HFFc6 (cell line): ENCODE measurements around the gene NPAS3. TPM values are rescaled to one million over a fixed set of nuclear protein-coding genes. Genes with fewer than 3 reads are reported as not detected.

ENCODE experiments used
- DNase-seq: peaks from one replicate; pipeline ENCODE4 v3.0.0-alpha.2; 2018
- H3K27ac Mint-ChIP-seq: 2 replicates; pipeline ENCODE4 v1.8.0; 2020; ENCODE audit warnings: mild to moderate bottlenecking, mixed read lengths
- H3K27me3 Mint-ChIP-seq: 2 replicates; pipeline ENCODE4 v1.8.0; 2021; ENCODE audit warnings: mild to moderate bottlenecking, moderate library complexity, mixed read lengths; ENCODE audit not compliant: insufficient read depth
- H3K36me3 Mint-ChIP-seq: 2 replicates; pipeline ENCODE4 v1.8.0; 2021; ENCODE audit warnings: low read depth, mixed read lengths
- H3K4me1 Mint-ChIP-seq: 2 replicates; pipeline ENCODE4 v1.8.0; 2020; ENCODE audit warnings: low read depth, mixed read lengths
- H3K4me3 Mint-ChIP-seq: 2 replicates; pipeline ENCODE4 v1.8.0; 2020; ENCODE audit warnings: mild to moderate bottlenecking, moderate library complexity, mixed read lengths
- H3K9me3 Mint-ChIP-seq: 2 replicates; pipeline ENCODE4 v1.8.0; 2020; ENCODE audit warnings: mild to moderate bottlenecking, mixed read lengths
- total RNA-seq, 6 experiments: library from RNA; stranded (reverse); fragmentation: NEBNext Ultra II Directional; extraction: Animal tissue kit (Norgen Biotek cat#: 25700); gene quantifications; 2 replicates in 1 of 6; 3 replicates in 5 of 6; pipeline ENCODE4 v1.2.3, GENCODE V29; 2021
- TF ChIP-seq, protein P1 (sequence below): fragments of 200-600 bp; sonication (generic); IDR thresholded peaks from 2 replicates; pipeline ENCODE4 v1.5.0; 2021; ENCODE audit warnings: antibody characterized with exemption, mild to moderate bottlenecking

NPAS3 gene
- total RNA-seq, 6 experiments from 2014 or later = not detected

DNA sequence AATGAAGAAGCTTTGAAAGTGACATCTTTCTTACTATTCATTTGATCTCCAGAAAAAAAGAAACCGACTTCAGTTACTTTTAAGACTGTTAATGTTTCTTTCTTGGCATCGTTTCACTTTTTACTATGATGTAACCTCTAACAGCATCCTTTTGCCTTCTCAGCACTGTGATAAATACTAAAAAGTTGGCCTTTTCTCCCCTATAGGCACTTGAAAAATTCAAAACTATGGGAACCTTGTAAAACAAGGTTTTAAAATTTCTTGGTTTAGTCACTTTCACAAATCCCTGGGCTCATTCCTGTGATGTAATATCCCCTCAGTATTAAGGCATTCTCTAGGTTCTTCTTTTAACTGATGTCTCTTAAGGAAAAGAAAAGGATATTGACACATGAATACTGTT, 730.4 kb downstream of the NPAS3 start:
- H3K27me3 Mint-ChIP-seq = peaks cover 2% of the 10 kb centered on the region
- H3K36me3 Mint-ChIP-seq = peaks cover 3% of the 10 kb centered on the region; the same call in 1 of the 2 replicates
- H3K4me1 Mint-ChIP-seq = peaks cover 18% of the 10 kb centered on the region; the same call in 1 of the 2 replicates
- H3K27ac Mint-ChIP-seq = no peak overlapping the region
- TF ChIP-seq, protein P1, sequence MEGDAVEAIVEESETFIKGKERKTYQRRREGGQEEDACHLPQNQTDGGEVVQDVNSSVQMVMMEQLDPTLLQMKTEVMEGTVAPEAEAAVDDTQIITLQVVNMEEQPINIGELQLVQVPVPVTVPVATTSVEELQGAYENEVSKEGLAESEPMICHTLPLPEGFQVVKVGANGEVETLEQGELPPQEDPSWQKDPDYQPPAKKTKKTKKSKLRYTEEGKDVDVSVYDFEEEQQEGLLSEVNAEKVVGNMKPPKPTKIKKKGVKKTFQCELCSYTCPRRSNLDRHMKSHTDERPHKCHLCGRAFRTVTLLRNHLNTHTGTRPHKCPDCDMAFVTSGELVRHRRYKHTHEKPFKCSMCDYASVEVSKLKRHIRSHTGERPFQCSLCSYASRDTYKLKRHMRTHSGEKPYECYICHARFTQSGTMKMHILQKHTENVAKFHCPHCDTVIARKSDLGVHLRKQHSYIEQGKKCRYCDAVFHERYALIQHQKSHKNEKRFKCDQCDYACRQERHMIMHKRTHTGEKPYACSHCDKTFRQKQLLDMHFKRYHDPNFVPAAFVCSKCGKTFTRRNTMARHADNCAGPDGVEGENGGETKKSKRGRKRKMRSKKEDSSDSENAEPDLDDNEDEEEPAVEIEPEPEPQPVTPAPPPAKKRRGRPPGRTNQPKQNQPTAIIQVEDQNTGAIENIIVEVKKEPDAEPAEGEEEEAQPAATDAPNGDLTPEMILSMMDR = no peak
- no peak overlapping the region for H3K4me3 Mint-ChIP-seq
- no peak for DNase-seq
- peaks cover 4% of the 10 kb centered on the region for H3K9me3 Mint-ChIP-seq

DNA sequence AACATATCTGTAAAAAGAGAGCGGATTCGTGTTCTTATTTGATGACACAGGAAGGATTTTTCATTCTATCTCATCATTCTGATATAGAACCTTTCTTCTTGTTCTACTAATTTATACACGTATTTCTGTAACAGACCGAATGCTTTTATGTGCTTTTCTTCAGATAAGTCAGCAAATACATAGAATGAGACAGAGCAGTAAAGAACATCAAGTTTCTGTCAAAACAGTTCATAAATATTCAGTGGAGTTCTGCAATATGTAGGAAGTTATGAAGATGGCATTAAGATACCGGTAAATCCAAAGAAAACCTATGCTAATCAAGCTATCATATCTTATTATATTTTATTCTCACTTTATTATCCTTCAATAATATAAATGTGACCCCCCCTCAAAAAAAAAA, 731.6 kb downstream of the NPAS3 start:
- H3K9me3 Mint-ChIP-seq = no peaks in the 10 kb centered on the region; the same call in 1 of the 2 replicates
- TF ChIP-seq, protein P1 = no peak

DNA sequence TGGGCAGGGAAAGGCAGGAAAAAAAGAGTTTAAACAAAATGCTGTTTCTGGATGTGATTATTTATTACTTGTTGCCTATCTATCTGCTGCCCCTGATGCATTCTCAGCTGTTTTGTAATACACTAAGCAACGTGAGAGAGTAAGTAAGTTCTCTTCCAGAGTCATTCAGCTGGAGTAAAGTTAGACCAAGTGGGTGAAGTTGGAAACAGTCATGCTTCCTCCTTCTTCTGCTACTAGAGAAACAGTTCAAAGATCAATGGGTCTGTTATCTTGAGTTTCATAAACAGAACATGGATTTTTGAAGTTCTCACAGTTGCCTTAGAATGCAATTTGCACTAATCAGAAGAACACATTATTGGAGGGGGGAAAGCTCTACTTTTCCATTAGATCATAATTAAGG, 732.9 kb downstream of the NPAS3 start:
- TF ChIP-seq, protein P1 = no peak
- Mint-ChIP-seq H3K27ac (no peak overlapping the region), H3K4me1 (peaks cover 27% of the 10 kb centered on the region; the same call in 1 of the 2 replicates), H3K9me3 (no peaks in the 10 kb centered on the region; the same call in 1 of the 2 replicates), H3K4me3 (no peak overlapping the region), H3K27me3 (peaks cover 2% of the 10 kb centered on the region), H3K36me3 (no peaks in the 10 kb centered on the region)
- no peak for DNase-seq

More for the DNA sequence above, 731.6 kb downstream of the NPAS3 start:
- H3K27ac Mint-ChIP-seq = no peak overlapping the region
- H3K27me3 Mint-ChIP-seq = peaks cover 2% of the 10 kb centered on the region
- no peak overlapping the region for H3K4me3 Mint-ChIP-seq
- no peak for DNase-seq
- H3K36me3 Mint-ChIP-seq = no peaks in the 10 kb centered on the region
- peaks cover 18% of the 10 kb centered on the region; the same call in 1 of the 2 replicates for H3K4me1 Mint-ChIP-seq

DNA sequence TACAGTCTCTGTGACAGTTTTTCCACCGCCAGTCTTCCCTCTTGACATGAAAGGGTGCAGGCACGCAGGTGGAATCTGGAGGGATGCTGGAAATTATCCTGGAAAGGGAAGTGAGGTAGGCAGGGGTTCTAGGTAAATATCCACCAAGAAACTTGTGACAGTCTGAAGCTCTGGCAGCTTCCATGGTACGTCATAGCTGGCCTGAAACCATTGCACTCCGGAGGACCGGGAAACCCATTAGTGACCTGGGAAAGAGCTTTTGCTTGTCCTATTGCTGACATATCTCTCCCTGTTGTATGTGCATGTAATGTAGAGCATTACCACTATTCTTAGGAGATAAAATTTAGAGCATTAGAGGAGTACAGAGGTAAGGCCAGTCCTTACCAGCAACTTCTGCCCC, 736.2 kb downstream of the NPAS3 start:
- TF ChIP-seq, protein P1 = no peak
- H3K27ac Mint-ChIP-seq = no peak overlapping the region
- H3K36me3 Mint-ChIP-seq = peaks cover 4% of the 10 kb centered on the region; the same call in 1 of the 2 replicates
- H3K4me1 Mint-ChIP-seq = peaks cover 30% of the 10 kb centered on the region; the same call in 1 of the 2 replicates
- H3K4me3 Mint-ChIP-seq = no peak overlapping the region
- no peak for DNase-seq
- no peaks in the 10 kb centered on the region; the same call in 1 of the 2 replicates for H3K9me3 Mint-ChIP-seq
- H3K27me3 Mint-ChIP-seq = 0 out of 2 replicates have a peak, but pooled peaks cover 2% of the 10 kb centered on the region

DNA sequence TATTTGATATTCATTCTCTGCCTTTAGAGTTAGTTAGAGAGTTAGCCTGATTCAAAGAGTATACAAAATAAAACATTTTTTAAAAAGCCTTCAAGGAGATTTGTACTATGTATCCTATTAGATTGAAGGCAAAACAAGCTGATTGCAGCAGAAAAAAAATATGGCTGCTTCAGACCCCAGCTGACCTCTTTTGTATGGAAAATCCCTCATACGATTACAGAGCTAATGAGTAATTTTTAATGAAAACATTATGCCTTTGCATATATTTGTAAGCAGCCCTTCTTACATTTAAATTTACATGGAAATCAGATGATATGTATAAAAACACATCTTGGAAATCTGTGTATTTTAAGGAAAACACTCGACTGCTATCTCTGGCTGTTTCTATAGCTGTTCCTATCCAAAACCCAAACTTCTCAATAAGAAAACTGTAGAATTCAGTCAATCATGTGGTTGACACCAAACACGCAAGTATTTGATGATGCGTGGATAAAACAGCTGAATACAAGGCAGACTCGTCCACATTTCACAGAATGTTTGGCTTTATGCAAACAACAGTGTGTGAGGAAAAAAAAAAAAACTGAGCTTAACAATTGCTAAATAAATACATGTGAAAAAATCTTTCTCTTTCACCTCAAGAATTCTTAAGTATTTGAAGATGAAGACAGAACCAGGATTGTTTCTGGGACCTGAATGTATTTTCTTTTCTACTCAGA, 736.9 kb downstream of the NPAS3 start:
- DNase-seq = no peak
- Mint-ChIP-seq H3K4me1 (peaks cover 36% of the 10 kb centered on the region; the same call in 1 of the 2 replicates), H3K27me3 (0 out of 2 replicates have a peak, but pooled peaks cover 2% of the 10 kb centered on the region), H3K27ac (no peak overlapping the region), H3K4me3 (no peak overlapping the region), H3K36me3 (peaks cover 4% of the 10 kb centered on the region; the same call in 1 of the 2 replicates), H3K9me3 (no peaks in the 10 kb centered on the region; the same call in 1 of the 2 replicates)
- TF ChIP-seq, protein P1 = no peak
